ENCODE results near the gene ZMYND8.
"Not testable (repeated sequence)": the region's sequence is repeated elsewhere in the genome, so short reads cannot be mapped to it uniquely, and the experiment has no call there.

ZMYND8 gene

GRCh38 chr20:47374121-47374520 lies 17.6 kb upstream of the ZMYND8 start:
- H4K8ac ChIP-seq (ENCODE audit: low read depth, low read length): peak overlapping the region; percentile 17
- peaks cover 11 to 13% of the 10 kb centered on the region in 2 donors for H3K4me1 ChIP-seq (ENCODE audit: control insufficient read depth in 2 of 2, insufficient read depth in 1 of 2, low read depth in 1 of 2, low read length in 2 of 2)
- not testable (repeated sequence) for H3K36me3 ChIP-seq (replicated peaks in 1 of 2; ENCODE audit: control insufficient read depth in 2 of 2, insufficient read depth in 2 of 2, low read length in 2 of 2); H3K14ac ChIP-seq (ENCODE audit: low read length); DNase-seq (ENCODE audit: low spot score); H3K23ac ChIP-seq (ENCODE audit: low read depth, low read length, poor library complexity); H3K4ac ChIP-seq (ENCODE audit: low read length); H3K9me3 ChIP-seq (replicated peaks in 1 of 2; ENCODE audit: control insufficient read depth in 2 of 2, insufficient read depth in 1 of 2, low read depth in 1 of 2, low read length in 2 of 2); H3K4me3 ChIP-seq (ENCODE audit: low read length in 2 of 2); H3K4me2 ChIP-seq (ENCODE audit: insufficient read depth, low read length, poor library complexity, severe bottlenecking); H4K91ac ChIP-seq (ENCODE audit: low read depth, low read length, poor library complexity); H2BK12ac ChIP-seq (ENCODE audit: low read length); H3K27ac ChIP-seq (replicated peaks; ENCODE audit: low read length); H3K27me3 ChIP-seq (ENCODE audit: control insufficient read depth in 3 of 3, insufficient read depth in 3 of 3, low read depth in 1 of 3, low read length in 3 of 3); H2AFZ ChIP-seq (ENCODE audit: low read length); H3K9ac ChIP-seq (ENCODE audit: low read depth, low read length, poor library complexity); H2BK120ac ChIP-seq (ENCODE audit: low read depth, low read length); H2BK5ac ChIP-seq (ENCODE audit: low read length); H3K79me1 ChIP-seq (ENCODE audit: low read depth, low read length)
- H3K18ac ChIP-seq (ENCODE audit: low read length): peak overlapping the region; percentile 80
- WGBS, 2 donors (ENCODE audit: extremely low coverage in 2 of 2, insufficient read length in 2 of 2, insufficient replicate concordance in 1 of 2): no CpG with 5 or more reads among the region's 8 CpGs
- peak overlapping the region; percentile 58 for H2BK15ac ChIP-seq (ENCODE audit: low read length)
- H2AK5ac ChIP-seq (ENCODE audit: low read depth, low read length): peak overlapping the region; percentile 63

- Histone ChIP-seq H3K79me1 (ENCODE audit: low read depth, low read length) (no peaks in the 10 kb centered on the region), H3K23ac (ENCODE audit: low read depth, low read length, poor library complexity) (no peak overlapping the region), H3K9ac (ENCODE audit: low read depth, low read length, poor library complexity) (no peak overlapping the region), H2BK15ac (ENCODE audit: low read length) (no peak overlapping the region), H2BK12ac (ENCODE audit: low read length) (no peak overlapping the region), H2AK5ac (ENCODE audit: low read depth, low read length) (no peak overlapping the region), H3K9me3 (replicated peaks in 1 of 2; ENCODE audit: control insufficient read depth in 2 of 2, insufficient read depth in 1 of 2, low read depth in 1 of 2, low read length in 2 of 2) (peaks cover 0 to 4% of the 10 kb centered on the region in 2 donors), H2BK120ac (ENCODE audit: low read depth, low read length) (no peak overlapping the region), H3K18ac (ENCODE audit: low read length) (no peak overlapping the region), H4K8ac (ENCODE audit: low read depth, low read length) (no peak overlapping the region), H4K91ac (ENCODE audit: low read depth, low read length, poor library complexity) (no peak overlapping the region), H3K14ac (ENCODE audit: low read length) (no peak overlapping the region), H3K27me3 (ENCODE audit: control insufficient read depth in 3 of 3, insufficient read depth in 3 of 3, low read depth in 1 of 3, low read length in 3 of 3) (no peaks in the 10 kb centered on the region), H2AFZ (ENCODE audit: low read length) (no peak overlapping the region), H3K27ac (replicated peaks; ENCODE audit: low read length) (no peak overlapping the region), H3K36me3 (replicated peaks in 1 of 2; ENCODE audit: control insufficient read depth in 2 of 2, insufficient read depth in 2 of 2, low read length in 2 of 2) (no peaks in the 10 kb centered on the region), H3K4me2 (ENCODE audit: insufficient read depth, low read length, poor library complexity, severe bottlenecking) (no peak overlapping the region), H3K4me1 (ENCODE audit: control insufficient read depth in 2 of 2, insufficient read depth in 1 of 2, low read depth in 1 of 2, low read length in 2 of 2) (peaks cover 11 to 19% of the 10 kb centered on the region in 2 donors), H2BK5ac (ENCODE audit: low read length) (no peak overlapping the region), H3K4ac (ENCODE audit: low read length) (no peak overlapping the region), H3K4me3 (ENCODE audit: low read length in 2 of 2) (no peak overlapping the region)
- WGBS, 2 donors (ENCODE audit: extremely low coverage in 2 of 2, insufficient read length in 2 of 2, insufficient replicate concordance in 1 of 2): no CpG with 5 or more reads among the region's 2 CpGs
- no peak for DNase-seq (ENCODE audit: low spot score)
These were observed 16.8 kb upstream of the ZMYND8 start for GRCh38 chr20:47373206-47373733.

- H4K91ac ChIP-seq (ENCODE audit: low read depth, low read length, poor library complexity): no peak overlapping the region
- no peak overlapping the region for H2AK5ac ChIP-seq (ENCODE audit: low read depth, low read length)
- H3K9ac ChIP-seq (ENCODE audit: low read depth, low read length, poor library complexity): no peak overlapping the region
- peak overlapping the region; percentile 13 for H2BK15ac ChIP-seq (ENCODE audit: low read length)
- no peak overlapping the region for H2BK120ac ChIP-seq (ENCODE audit: low read depth, low read length)
- H3K4me1 ChIP-seq (ENCODE audit: control insufficient read depth in 2 of 2, insufficient read depth in 1 of 2, low read depth in 1 of 2, low read length in 2 of 2): peaks cover 7 to 20% of the 10 kb centered on the region in 2 donors
- H3K27ac ChIP-seq (replicated peaks; ENCODE audit: low read length): peak overlapping the region; percentile 53
- peak overlapping the region; percentile 80 for H2AFZ ChIP-seq (ENCODE audit: low read length)
- H3K36me3 ChIP-seq (replicated peaks in 1 of 2; ENCODE audit: control insufficient read depth in 2 of 2, insufficient read depth in 2 of 2, low read length in 2 of 2): no peaks in the 10 kb centered on the region
- H2BK12ac ChIP-seq (ENCODE audit: low read length): peak overlapping the region; percentile 93
- no peak overlapping the region for H3K4me3 ChIP-seq (ENCODE audit: low read length in 2 of 2)
- no peak overlapping the region for H3K4me2 ChIP-seq (ENCODE audit: insufficient read depth, low read length, poor library complexity, severe bottlenecking)
- H3K79me1 ChIP-seq (ENCODE audit: low read depth, low read length): no peaks in the 10 kb centered on the region
- WGBS, 2 donors (ENCODE audit: extremely low coverage in 2 of 2, insufficient read length in 2 of 2, insufficient replicate concordance in 1 of 2): no CpG with 5 or more reads among the region's 15 CpGs
- peak overlapping the region; percentile 30 for H2BK5ac ChIP-seq (ENCODE audit: low read length)
- peaks cover 0 to 4% of the 10 kb centered on the region in 2 donors for H3K9me3 ChIP-seq (replicated peaks in 1 of 2; ENCODE audit: control insufficient read depth in 2 of 2, insufficient read depth in 1 of 2, low read depth in 1 of 2, low read length in 2 of 2)
- no peak overlapping the region for H3K4ac ChIP-seq (ENCODE audit: low read length)
- H3K23ac ChIP-seq (ENCODE audit: low read depth, low read length, poor library complexity): no peak overlapping the region
- peak overlapping the region; percentile 86 for H3K18ac ChIP-seq (ENCODE audit: low read length)
- H4K8ac ChIP-seq (ENCODE audit: low read depth, low read length): no peak overlapping the region
- H3K14ac ChIP-seq (ENCODE audit: low read length): no peak overlapping the region
- DNase-seq (ENCODE audit: low spot score): no peak
- no peaks in the 10 kb centered on the region for H3K27me3 ChIP-seq (ENCODE audit: control insufficient read depth in 3 of 3, insufficient read depth in 3 of 3, low read depth in 1 of 3, low read length in 3 of 3)
These were observed 14.6 kb upstream of the ZMYND8 start for GRCh38 chr20:47370850-47371782.

- WGBS, 2 donors (ENCODE audit: extremely low coverage in 2 of 2, insufficient read length in 2 of 2, insufficient replicate concordance in 1 of 2): no CpG with 5 or more reads among the region's 10 CpGs
- no peak overlapping the region for H3K9ac ChIP-seq (ENCODE audit: low read depth, low read length, poor library complexity)
- H4K91ac ChIP-seq (ENCODE audit: low read depth, low read length, poor library complexity): no peak overlapping the region
- peaks cover 0 to 4% of the 10 kb centered on the region in 2 donors for H3K9me3 ChIP-seq (replicated peaks in 1 of 2; ENCODE audit: control insufficient read depth in 2 of 2, insufficient read depth in 1 of 2, low read depth in 1 of 2, low read length in 2 of 2)
- H3K4ac ChIP-seq (ENCODE audit: low read length): no peak overlapping the region
- no peak overlapping the region for H4K8ac ChIP-seq (ENCODE audit: low read depth, low read length)
- H3K79me1 ChIP-seq (ENCODE audit: low read depth, low read length): no peaks in the 10 kb centered on the region
- H3K18ac ChIP-seq (ENCODE audit: low read length): peak overlapping the region; percentile 46
- H2BK12ac ChIP-seq (ENCODE audit: low read length): no peak overlapping the region
- no peak overlapping the region for H3K4me2 ChIP-seq (ENCODE audit: insufficient read depth, low read length, poor library complexity, severe bottlenecking)
- peaks cover 7 to 20% of the 10 kb centered on the region in 2 donors for H3K4me1 ChIP-seq (ENCODE audit: control insufficient read depth in 2 of 2, insufficient read depth in 1 of 2, low read depth in 1 of 2, low read length in 2 of 2)
- no peaks in the 10 kb centered on the region for H3K27me3 ChIP-seq (ENCODE audit: control insufficient read depth in 3 of 3, insufficient read depth in 3 of 3, low read depth in 1 of 3, low read length in 3 of 3)
- no peak overlapping the region for H2BK5ac ChIP-seq (ENCODE audit: low read length)
- H2BK120ac ChIP-seq (ENCODE audit: low read depth, low read length): no peak overlapping the region
- no peak overlapping the region for H3K27ac ChIP-seq (replicated peaks; ENCODE audit: low read length)
- H3K23ac ChIP-seq (ENCODE audit: low read depth, low read length, poor library complexity): no peak overlapping the region
- H2AK5ac ChIP-seq (ENCODE audit: low read depth, low read length): no peak overlapping the region
- no peak overlapping the region for H3K4me3 ChIP-seq (ENCODE audit: low read length in 2 of 2)
- H3K36me3 ChIP-seq (replicated peaks in 1 of 2; ENCODE audit: control insufficient read depth in 2 of 2, insufficient read depth in 2 of 2, low read length in 2 of 2): no peaks in the 10 kb centered on the region
- no peak for DNase-seq (ENCODE audit: low spot score)
- H2AFZ ChIP-seq (ENCODE audit: low read length): no peak overlapping the region
- no peak overlapping the region for H3K14ac ChIP-seq (ENCODE audit: low read length)
- no peak overlapping the region for H2BK15ac ChIP-seq (ENCODE audit: low read length)
These were observed 13.7 kb upstream of the ZMYND8 start for GRCh38 chr20:47370214-47370613.

Measured in neuronal stem cell (in vitro differentiated cells).